ENCODE results near the gene CCT6A.
A peak's percentile ranks its signal among the peaks of the same experiment; 100 is the strongest.

GRCh38 chr7:56105508-56105907 is 53.9 kb downstream of the CCT6A start:
- TF ChIP-seq LARP7 (IDR thresholded peaks at IDR 0.05) = no peak
- peak; percentile 25 for TF ChIP-seq TAF1 (IDR thresholded peaks at IDR 0.05; ENCODE audit: control insufficient read depth, extremely low read depth, insufficient read depth, low read length, severe bottlenecking)
- TF ChIP-seq ZFP30 (CRISPR knock-in tag; IDR thresholded peaks at IDR 0.05; ENCODE audit: borderline replicate concordance) = no peak
- no peak for TF ChIP-seq NFXL1 (CRISPR knock-in tag; IDR thresholded peaks at IDR 0.05)
- no peak for TF ChIP-seq PPARD (CRISPR knock-in tag; IDR thresholded peaks at IDR 0.05)
- TF ChIP-seq MLX (CRISPR knock-in tag; conservative IDR thresholded peaks at IDR 0.05) = no peak
